ENCODE results near the gene CALCOCO1.

Gene CALCOCO1

GRCh38 chr12:53733807-53734200, 6.6 kb upstream of the CALCOCO1 start:
- Histone ChIP-seq H3K4me3 (replicated peaks; ENCODE audit: insufficient read depth, low read length) (no peak overlapping the region), H3K27me3 (ENCODE audit: insufficient read depth, poor library complexity, severe bottlenecking) (peaks cover 20% of the 10 kb centered on the region), H3K27ac (replicated peaks) (no peak overlapping the region)
- TF ChIP-seq CTCF (IDR thresholded peaks at IDR 0.05; ENCODE audit: insufficient read depth, low read length) (no peak), POLR2AphosphoS5 (IDR thresholded peaks at IDR 0.05; ENCODE audit: low read depth) (no peak), GABPA (IDR thresholded peaks at IDR 0.05; ENCODE audit: low read depth) (no peak), SPI1 (IDR thresholded peaks at IDR 0.05; ENCODE audit: borderline replicate concordance, low read depth) (no peak), REST (IDR thresholded peaks at IDR 0.05; ENCODE audit: insufficient replicate concordance, low read depth) (no peak)
- no peak for DNase-seq (ENCODE audit: low read depth in 1 of 2, low spot score in 1 of 2)

- DNase-seq (ENCODE audit: low read depth in 1 of 2, low spot score in 1 of 2), result no peak
- Histone ChIP-seq H3K27ac (replicated peaks) (no peak overlapping the region), H3K27me3 (ENCODE audit: insufficient read depth, poor library complexity, severe bottlenecking) (peaks cover 14% of the 10 kb centered on the region), H3K4me3 (replicated peaks; ENCODE audit: insufficient read depth, low read length) (no peak overlapping the region)
- no peak for TF ChIP-seq GABPA (IDR thresholded peaks at IDR 0.05; ENCODE audit: low read depth)
- TF ChIP-seq POLR2AphosphoS5 (IDR thresholded peaks at IDR 0.05; ENCODE audit: low read depth), result no peak
- no peak for TF ChIP-seq SPI1 (IDR thresholded peaks at IDR 0.05; ENCODE audit: borderline replicate concordance, low read depth)
- TF ChIP-seq REST (IDR thresholded peaks at IDR 0.05; ENCODE audit: insufficient replicate concordance, low read depth), result no peak
- no peak for TF ChIP-seq CTCF (IDR thresholded peaks at IDR 0.05; ENCODE audit: insufficient read depth, low read length)
Measured at GRCh38 chr12:53733051-53733806, 6.0 kb upstream of the CALCOCO1 start.

GRCh38 chr12:53729644-53730043, 2.4 kb upstream of the CALCOCO1 start:
- no peak for TF ChIP-seq GABPA (IDR thresholded peaks at IDR 0.05; ENCODE audit: low read depth)
- TF ChIP-seq SPI1 (IDR thresholded peaks at IDR 0.05; ENCODE audit: borderline replicate concordance, low read depth), result no peak
- no peak for TF ChIP-seq POLR2AphosphoS5 (IDR thresholded peaks at IDR 0.05; ENCODE audit: low read depth)
- TF ChIP-seq REST (IDR thresholded peaks at IDR 0.05; ENCODE audit: insufficient replicate concordance, low read depth), result no peak
- Histone ChIP-seq H3K27me3 (ENCODE audit: insufficient read depth, poor library complexity, severe bottlenecking) (no peaks in the 10 kb centered on the region), H3K4me3 (replicated peaks; ENCODE audit: insufficient read depth, low read length) (no peak overlapping the region), H3K27ac (replicated peaks) (no peak overlapping the region)
- DNase-seq (ENCODE audit: low read depth in 1 of 2, low spot score in 1 of 2), result peak in 1 of 2 experiments; percentile 16
